ENCODE results near the gene ST13. TPM values are rescaled to one million over a fixed set of nuclear protein-coding genes. Genes with fewer than 3 reads are reported as not detected.

The ST13 gene
- total RNA-seq, 1 donor from 2014 or later = 143 TPM

DNA sequence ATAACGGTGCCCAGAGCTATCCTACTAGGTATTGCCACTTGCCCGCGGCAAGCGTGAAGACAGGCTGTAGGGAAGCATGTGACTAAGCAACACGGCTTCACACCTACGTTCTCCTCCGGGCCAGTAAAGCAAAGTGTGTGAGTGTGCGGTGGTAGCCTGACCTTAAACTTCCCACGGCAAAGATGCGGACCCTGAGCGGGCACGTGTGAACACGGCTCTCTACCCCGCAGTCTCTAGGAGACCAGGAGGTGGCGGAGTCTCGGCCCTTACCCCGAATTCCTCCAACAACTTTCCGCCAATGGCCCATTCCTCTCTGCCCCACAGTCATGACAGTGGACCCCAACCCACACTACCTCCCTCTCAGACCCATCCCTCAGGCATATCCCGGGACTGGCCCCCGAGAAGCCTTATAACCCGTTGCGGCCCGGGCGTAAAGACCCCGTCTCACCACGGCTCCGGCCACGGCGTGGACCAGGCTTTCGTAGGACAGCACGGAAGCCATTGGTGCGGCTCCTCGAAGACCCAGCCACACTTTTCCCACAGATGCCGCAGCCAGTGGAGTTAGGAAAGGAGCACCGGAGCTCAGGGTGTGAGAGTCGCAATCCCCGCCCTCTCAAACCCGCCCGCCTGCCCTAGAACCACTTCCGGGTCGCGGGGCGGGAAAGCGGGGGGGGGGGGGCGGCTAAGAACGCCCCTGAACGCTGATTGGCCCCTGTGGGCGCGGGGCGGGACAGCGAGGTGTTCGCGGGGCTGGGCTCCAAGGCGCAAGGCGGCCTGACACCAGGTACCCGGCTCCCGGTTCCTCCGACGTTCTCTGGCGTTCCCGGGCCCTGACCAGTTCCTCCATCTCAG is 37.5 kb downstream of the ST13 start, which contains the start of gene SLC25A17:
SLC25A17 (minus strand) TSS at position 600 of the 852 bp plus-strand sequence; CDS start at position 502, 98 bp downstream.
- TF ChIP-seq POLR2AphosphoS5 (IDR thresholded peaks at IDR 0.05; ENCODE audit: insufficient read depth in 1 of 2, low read depth in 1 of 2) = peak in 1 of 2 donors; percentile 86
- TF ChIP-seq POLR2A (IDR thresholded peaks at IDR 0.05) = no peak
- Histone ChIP-seq H3K4me1 (peaks cover 23% of the 10 kb centered on the region), H3K27ac (peak within 1 kb of the TSS; percentile 79), H3K36me3 (peaks cover 0 to 3% of the 10 kb centered on the region in 2 donors), H3K4me3 (peak within 1 kb of the TSS; percentile 94 to 97), H3K9me3 (no peaks in the 10 kb centered on the region), H3K27me3 (no peaks in the 10 kb centered on the region)
- intact Hi-C loops (cut with DNase I) = no loop called here
- DNase-seq (ENCODE audit: extremely low spot score in 2 of 2) = peak in 1 of 2 donors; percentile 91

- peak overlapping the region; percentile 79 for H3K27ac ChIP-seq
- no peak for DNase-seq (ENCODE audit: extremely low spot score in 2 of 2)
- TF ChIP-seq, protein P1, sequence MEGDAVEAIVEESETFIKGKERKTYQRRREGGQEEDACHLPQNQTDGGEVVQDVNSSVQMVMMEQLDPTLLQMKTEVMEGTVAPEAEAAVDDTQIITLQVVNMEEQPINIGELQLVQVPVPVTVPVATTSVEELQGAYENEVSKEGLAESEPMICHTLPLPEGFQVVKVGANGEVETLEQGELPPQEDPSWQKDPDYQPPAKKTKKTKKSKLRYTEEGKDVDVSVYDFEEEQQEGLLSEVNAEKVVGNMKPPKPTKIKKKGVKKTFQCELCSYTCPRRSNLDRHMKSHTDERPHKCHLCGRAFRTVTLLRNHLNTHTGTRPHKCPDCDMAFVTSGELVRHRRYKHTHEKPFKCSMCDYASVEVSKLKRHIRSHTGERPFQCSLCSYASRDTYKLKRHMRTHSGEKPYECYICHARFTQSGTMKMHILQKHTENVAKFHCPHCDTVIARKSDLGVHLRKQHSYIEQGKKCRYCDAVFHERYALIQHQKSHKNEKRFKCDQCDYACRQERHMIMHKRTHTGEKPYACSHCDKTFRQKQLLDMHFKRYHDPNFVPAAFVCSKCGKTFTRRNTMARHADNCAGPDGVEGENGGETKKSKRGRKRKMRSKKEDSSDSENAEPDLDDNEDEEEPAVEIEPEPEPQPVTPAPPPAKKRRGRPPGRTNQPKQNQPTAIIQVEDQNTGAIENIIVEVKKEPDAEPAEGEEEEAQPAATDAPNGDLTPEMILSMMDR (IDR thresholded peaks at IDR 0.05) = no peak
- TF ChIP-seq POLR2A (IDR thresholded peaks at IDR 0.05) (no peak), POLR2AphosphoS5 (IDR thresholded peaks at IDR 0.05; ENCODE audit: insufficient read depth in 1 of 2, low read depth in 1 of 2) (no peak)
- H3K9me3 ChIP-seq = no peaks in the 10 kb centered on the region
- H3K4me3 ChIP-seq = peak overlapping the region; percentile 94 to 97
- intact Hi-C loops (cut with DNase I) = no loop called here
- H3K36me3 ChIP-seq = peaks cover 0 to 3% of the 10 kb centered on the region in 2 donors
- H3K4me1 ChIP-seq = peaks cover 23% of the 10 kb centered on the region
- H3K27me3 ChIP-seq = no peaks in the 10 kb centered on the region
Observed at GRCh38 chr22:40818192-40818746, 38.2 kb downstream of the ST13 start.

DNA sequence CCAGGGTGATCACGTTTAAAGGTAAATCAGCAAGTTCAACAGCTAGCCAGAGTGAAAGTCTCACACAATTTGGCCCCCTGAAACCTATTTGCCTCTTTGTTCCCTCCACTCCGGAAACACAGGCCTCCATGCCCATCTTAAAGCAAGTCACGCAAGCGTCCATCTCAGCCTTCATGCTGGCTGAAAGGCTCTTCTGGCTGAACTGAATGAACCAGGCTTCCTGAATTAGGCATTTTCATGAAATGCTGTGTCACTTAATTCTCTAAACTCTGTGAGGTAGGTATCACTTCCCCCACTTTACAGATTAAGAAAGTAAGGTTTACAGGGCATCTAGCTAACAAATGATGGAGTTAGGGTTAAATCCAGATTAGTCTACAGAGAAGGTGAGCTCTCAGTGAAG is 38.7 kb downstream of the ST13 start:
- Histone ChIP-seq H3K27me3 (no peaks in the 10 kb centered on the region), H3K4me1 (peaks cover 23% of the 10 kb centered on the region), H3K4me3 (no peak overlapping the region), H3K36me3 (peaks cover 0 to 3% of the 10 kb centered on the region in 2 donors), H3K9me3 (no peaks in the 10 kb centered on the region), H3K27ac (no peak overlapping the region)
- DNase-seq (ENCODE audit: extremely low spot score in 2 of 2) = no peak
- TF ChIP-seq, protein P1 (IDR thresholded peaks at IDR 0.05) = no peak
- no peak for TF ChIP-seq POLR2AphosphoS5 (IDR thresholded peaks at IDR 0.05; ENCODE audit: insufficient read depth in 1 of 2, low read depth in 1 of 2)
- no peak for TF ChIP-seq POLR2A (IDR thresholded peaks at IDR 0.05)
- intact Hi-C loops (cut with DNase I) = no loop called here

DNA sequence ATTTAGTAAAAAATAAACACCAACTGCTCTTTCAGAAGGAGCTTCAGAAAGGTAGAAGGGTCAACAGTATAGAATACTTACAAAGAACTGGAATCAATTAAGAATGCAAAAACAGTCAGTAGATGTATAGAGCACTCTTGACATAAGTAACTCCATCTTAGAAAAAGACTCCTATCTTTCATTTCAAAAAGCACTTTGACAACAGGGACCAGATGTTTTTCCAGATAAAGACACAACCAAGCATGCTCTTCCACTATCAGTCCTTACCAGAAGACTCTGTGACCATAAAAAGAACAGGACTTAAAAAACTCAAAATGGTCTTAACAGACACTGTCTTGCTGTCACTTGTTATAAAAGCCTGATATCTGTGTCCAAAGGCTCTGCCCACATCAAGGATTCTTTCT is 42.5 kb downstream of the ST13 start:
- Histone ChIP-seq H3K27me3 (no peaks in the 10 kb centered on the region), H3K27ac (no peak overlapping the region), H3K4me3 (no peak overlapping the region), H3K4me1 (peaks cover 14% of the 10 kb centered on the region), H3K36me3 (peaks cover 0 to 3% of the 10 kb centered on the region in 2 donors), H3K9me3 (no peaks in the 10 kb centered on the region)
- intact Hi-C loops (cut with DNase I) = no loop called here
- TF ChIP-seq, protein P1 (IDR thresholded peaks at IDR 0.05) = no peak
- TF ChIP-seq POLR2A (IDR thresholded peaks at IDR 0.05) (no peak), POLR2AphosphoS5 (IDR thresholded peaks at IDR 0.05; ENCODE audit: insufficient read depth in 1 of 2, low read depth in 1 of 2) (no peak)
- no peak for DNase-seq (ENCODE audit: extremely low spot score in 2 of 2)

DNA sequence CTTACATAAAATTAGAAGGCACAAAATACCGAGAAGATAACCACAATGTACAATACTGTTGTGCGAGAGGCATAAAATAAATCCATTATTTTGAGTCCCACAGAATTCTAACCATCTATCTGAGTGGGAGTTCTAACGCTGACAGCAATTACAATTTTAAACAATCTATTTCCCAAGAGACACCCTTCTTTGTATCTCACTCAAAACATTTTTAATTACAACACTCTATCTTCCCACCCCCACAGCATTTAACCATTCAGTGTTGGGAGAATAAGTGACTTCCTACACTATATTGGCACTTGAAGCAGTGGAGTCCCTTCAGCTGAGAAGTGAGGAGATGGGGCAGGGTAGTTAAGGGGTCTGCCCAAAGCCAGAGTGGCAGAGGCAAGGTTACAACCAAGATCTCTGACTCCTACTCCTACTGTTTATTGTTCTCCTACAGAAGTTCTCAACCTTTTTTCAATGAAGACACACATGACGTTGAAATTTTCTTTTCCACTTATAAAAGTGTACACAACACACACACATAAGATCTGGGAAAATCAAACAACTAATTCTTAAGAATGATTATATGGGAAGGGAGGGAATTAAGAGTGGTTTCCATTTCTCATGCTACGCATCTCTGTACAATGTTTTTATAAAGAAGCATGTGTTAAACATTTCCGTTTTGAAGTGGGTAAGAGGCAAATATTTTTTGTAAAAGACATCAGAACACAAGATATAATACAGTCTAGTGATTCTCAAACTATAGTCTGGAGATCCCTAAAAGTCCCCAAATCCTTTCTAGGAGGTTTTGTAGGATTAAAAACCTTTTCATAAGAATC is 48.2 kb downstream of the ST13 start:
- Histone ChIP-seq H3K4me3 (no peak overlapping the region), H3K27ac (no peak overlapping the region), H3K27me3 (no peaks in the 10 kb centered on the region), H3K9me3 (no peaks in the 10 kb centered on the region), H3K36me3 (no peaks in the 10 kb centered on the region), H3K4me1 (no peaks in the 10 kb centered on the region)
- intact Hi-C loops (cut with DNase I) = no loop called here
- TF ChIP-seq POLR2AphosphoS5 (IDR thresholded peaks at IDR 0.05; ENCODE audit: insufficient read depth in 1 of 2, low read depth in 1 of 2) = no peak
- TF ChIP-seq POLR2A (IDR thresholded peaks at IDR 0.05) = no peak
- TF ChIP-seq, protein P1 (IDR thresholded peaks at IDR 0.05) = no peak
- DNase-seq (ENCODE audit: extremely low spot score in 2 of 2) = no peak

Data from vagina (tissue), 2 donors.